Heart left ventricle (tissue), 16 donors: Measurements from ENCODE around the gene ADCY10. TPM values are rescaled to one million over a fixed set of nuclear protein-coding genes. Genes with fewer than 3 reads are reported as not detected.
"Not testable (repeated sequence)": the region's sequence is repeated elsewhere in the genome, so short reads cannot be mapped to it uniquely, and the experiment has no call there.

Source experiments
- ATAC-seq, 4 donors: fragments of 200-7000 bp; cut with Tn5 transposase; one replicate each; pipeline ENCODE4 v1.9.1; 2020 to 2022; ENCODE audit warnings: moderate library complexity in 4 of 4, mild to moderate bottlenecking in 3 of 4, moderate number of reproducible peaks in 1 of 4
- DNase-seq, 5 donors: peaks; one replicate each; pipeline ENCODE4 v3.0.0-alpha.2; 2020
- H3K27ac ChIP-seq, 12 donors: fragments of 200-600 bp; sonication (generic) in 4 of 12; one replicate each; pipeline versions ENCODE4 v1.5.0 to v1.8.0; 2016 to 2022; ENCODE audit warnings: mild to moderate bottlenecking in 2 of 12
- H3K27me3 ChIP-seq, 9 donors: fragments of 200-600 bp; sonication (generic) in 2 of 9; one replicate each; pipeline versions ENCODE4 v1.5.1 to v1.8.0; 2016 to 2022; ENCODE audit warnings: mild to moderate bottlenecking in 3 of 9
- H3K36me3 ChIP-seq, 9 donors: fragments of 200-600 bp; sonication (generic) in 2 of 9; one replicate each; pipeline versions ENCODE4 v1.5.0 to v1.8.0; 2018 to 2022; ENCODE audit warnings: mild to moderate bottlenecking in 2 of 9
- H3K4me1 ChIP-seq, 12 donors: fragments of 200-600 bp; sonication (generic) in 4 of 12; one replicate each; pipeline versions ENCODE4 v1.5.0 to v1.8.0; 2016 to 2022; ENCODE audit warnings: mild to moderate bottlenecking in 3 of 12
- H3K4me3 ChIP-seq, 12 donors: fragments of 200-600 bp; sonication (generic) in 4 of 12; one replicate each; pipeline versions ENCODE4 v1.5.0 to v1.8.0; 2017 to 2022; ENCODE audit warnings: mild to moderate bottlenecking in 9 of 12, moderate library complexity in 4 of 12
- H3K9me3 ChIP-seq, 12 donors: fragments of 200-600 bp; sonication (generic) in 4 of 12; one replicate each; pipeline versions ENCODE4 v1.5.0 to v1.8.0; 2016 to 2022; ENCODE audit warnings: mild to moderate bottlenecking in 1 of 12
- CTCF ChIP-seq, 12 donors: fragments of 200-600 bp; sonication (generic) in 4 of 12; IDR thresholded peaks; one replicate each; pipeline versions ENCODE4 v1.5.0 to v1.8.0; 2018 to 2022; ENCODE audit warnings: antibody characterized with exemption in 12 of 12, mild to moderate bottlenecking in 5 of 12
- POLR2A ChIP-seq, 2 donors: fragments of 450-650 bp; IDR thresholded peaks; one replicate each; pipeline ENCODE4 v1.6.1; 2017; ENCODE audit warnings: antibody characterized with exemption in 2 of 2, mild to moderate bottlenecking in 2 of 2, moderate library complexity in 2 of 2
- WGBS, 4 donors: extraction: QIAGEN DNeasy Blood & Tissue Kit in 2 of 4; methylation state at CpG; one replicate each; pipeline versions ENCODE4 v1.1.5 to v1.1.7; 2013 to 2018; 5-methylcytosine and 5-hydroxymethylcytosine counted together
- intact Hi-C, 10 donors: fragments of 100-400 bp; cut with DNase I; formaldehyde crosslinking; loops; one replicate each; pipeline versions ENCODE4 v1.11.1 to v1.14.2; 2022
- polyA plus RNA-seq, 2 donors: library from polyadenylated mRNA; stranded (reverse); fragments of 200-250 nt; gene quantifications; one replicate each; pipeline ENCODE4 v1.2.3, GENCODE V29; 2013
- total RNA-seq, 9 donors: library from RNA; depleted of rRNA in 2 of 9; stranded (reverse); fragments of >200 nt in 2 of 9; fragmentation: NEBNext Ultra II Directional in 3 of 9; extraction: Animal tissue kit (Norgen Biotek cat#: 25700) in 3 of 9; gene quantifications; one replicate each; pipeline versions ENCODE4 v1.1.0 to v1.2.4, GENCODE V29; 2016 to 2023
- donor health status: ischemic (EF 13 %, LVEDD 7.1; RV severe dilation, severe dysfunction).
- donor health status: healthy with polysubstance abuse.
- donor health status: DM: no; HTN: yes; CAD: no.
- donor health status: DM: no; HTN: no; CAD: no.
- donor health status: ischemic (EF 25% LVEDD 6.9; RV normal size, moderate dysfunction).
- donor health status: ischemic (EF 25% LVEDD 5.7; RV mildly dilated, moderate dysfunction).
- donor health status: healthy.
- donor health status: DM: yes; HTN: yes; CAD: no.
- donor health status: ischemic (EF 35%, LVEDD 5.7; RV mildly dilated, moderate dysfunction).
- donor health status: nonischemic (EF 11% LVEDD 7.7; RV severe dilation, severe dysfunction).
- donor health status: DM: yes; HTN: yes; CAD: no.
- donor health status: PGD.
- donor health status: ischemic (EF 29% LVEDD 5.4; RV normal size, mild dysfunction).
- donor health status: nonischemic (EF 23%, LVEDD 6.1; RV moderate dilation, normal function).

The ADCY10 gene
- total and polyA plus RNA-seq, 11 donors = 0.07 to 0.83 (median 0.32) TPM; not detected in 1

GRCh38 chr1:167934426-167935215 is 20.7 kb upstream of the ADCY10 start:
- H3K9me3 ChIP-seq = no peaks in the 10 kb centered on the region
- H3K27me3 ChIP-seq = no peaks in the 10 kb centered on the region
- TF ChIP-seq POLR2A (IDR thresholded peaks at IDR 0.05) (no peak), CTCF (IDR thresholded peaks at IDR 0.05) (no peak)
- WGBS, 4 donors = 10 to 21% (median 17%) methylated on average over 4 of the region's 4 CpGs
- no peaks in the 10 kb centered on the region for H3K36me3 ChIP-seq
- peak overlapping the region; percentile 93 to 99 (median 96) for H3K27ac ChIP-seq
- peaks cover 0 to 56% (median 41%) of the 10 kb centered on the region in 12 donors for H3K4me1 ChIP-seq
- ATAC-seq (no peak), DNase-seq (no peak)
- peak overlapping the region; percentile 72 to 97 (median 82) for H3K4me3 ChIP-seq
- intact Hi-C loops = loop anchor here (5.0 to 10.0 kb wide), 11 partner anchors 63 to 712 kb away; partner anchors contain the start of genes MPZL1 (in 5 of the 10), POU2F1 (in 1 of the 10) and TIPRL (in 1 of the 10)

- no peaks in the 10 kb centered on the region for H3K27me3 ChIP-seq
- intact Hi-C loops = loop anchor here in 7 of 10 donors (5.0 to 10.0 kb wide), 5 partner anchors 111 to 241 kb away; partner anchors contain the start of genes MPZL1 (in 1 of the 7) and TIPRL (in 1 of the 7)
- no peak for DNase-seq
- no peak for TF ChIP-seq POLR2A (IDR thresholded peaks at IDR 0.05)
- no peak for TF ChIP-seq CTCF (IDR thresholded peaks at IDR 0.05)
- peak overlapping the region in 10 of 12 donors; percentile 93 to 99 (median 98) for H3K27ac ChIP-seq
- no peak for ATAC-seq
- no peaks in the 10 kb centered on the region for H3K36me3 ChIP-seq
- peak overlapping the region in 9 of 12 donors; percentile 72 to 97 (median 82) for H3K4me3 ChIP-seq
- no peaks in the 10 kb centered on the region for H3K9me3 ChIP-seq
- peaks cover 0 to 54% (median 37%) of the 10 kb centered on the region in 12 donors for H3K4me1 ChIP-seq
- 58 to 65% (median 59%) methylated on average over 4 of the region's 4 CpGs for WGBS, 4 donors
Measured at GRCh38 chr1:167933788-167934187, 19.9 kb upstream of the ADCY10 start.

GRCh38 chr1:167929725-167930124 is 15.8 kb upstream of the ADCY10 start:
- no peak overlapping the region for H3K27ac ChIP-seq
- DNase-seq = no peak
- no peaks in the 10 kb centered on the region for H3K36me3 ChIP-seq
- no peak for TF ChIP-seq POLR2A (IDR thresholded peaks at IDR 0.05)
- TF ChIP-seq CTCF (IDR thresholded peaks at IDR 0.05) = no peak
- no peaks in the 10 kb centered on the region for H3K9me3 ChIP-seq
- no peaks in the 10 kb centered on the region for H3K27me3 ChIP-seq
- peaks cover 0 to 62% (median 26%) of the 10 kb centered on the region in 12 donors for H3K4me1 ChIP-seq
- WGBS, 4 donors = 59 to 71% (median 60%) methylated on average over 1 of the region's 1 CpG
- intact Hi-C loops = loop anchor here in 7 of 10 donors (5.0 to 10.0 kb wide), 5 partner anchors 107 to 245 kb away; partner anchors contain the start of genes MPZL1 (in 1 of the 7) and TIPRL (in 1 of the 7)
- H3K4me3 ChIP-seq = no peak overlapping the region
- no peak for ATAC-seq

- H3K9me3 ChIP-seq, H3K4me3 ChIP-seq, H3K27ac ChIP-seq, H3K36me3 ChIP-seq, H3K27me3 ChIP-seq, ATAC-seq, intact Hi-C loops, DNase-seq: not testable (repeated sequence)
- WGBS, 4 donors = 88 to 95% (median 93%) methylated on average over 9 of the region's 9 CpGs
- H3K4me1 ChIP-seq = peaks cover 0 to 55% (median 19%) of the 10 kb centered on the region in 12 donors
Measured at GRCh38 chr1:167928919-167929318, 15.0 kb upstream of the ADCY10 start.
